Suprapubic skin (tissue), 3 donors: Measurements from ENCODE around the gene TNFRSF19.

ENCODE experiments used
- CTCF ChIP-seq, 2 donors: fragments of 200-600 bp in 1 of 2; fragments of 450-650 bp in 1 of 2; sonication (generic) in 1 of 2; IDR thresholded peaks; one replicate each; pipeline ENCODE4 v1.5.1; 2016 to 2019; ENCODE audit warnings: antibody characterized with exemption in 2 of 2, mild to moderate bottlenecking in 1 of 2, moderate library complexity in 1 of 2
- EP300 ChIP-seq: sonication (generic); formaldehyde crosslinking; IDR thresholded peaks from one replicate; pipeline ENCODE4 v1.6.1; 2017; ENCODE audit warnings: antibody characterized with exemption
- POLR2A ChIP-seq, 2 donors: fragments of 450-650 bp; IDR thresholded peaks; one replicate each; pipeline ENCODE4 v1.6.1; 2017; ENCODE audit warnings: antibody characterized with exemption in 2 of 2, mild to moderate bottlenecking in 2 of 2, moderate library complexity in 2 of 2

DNA sequence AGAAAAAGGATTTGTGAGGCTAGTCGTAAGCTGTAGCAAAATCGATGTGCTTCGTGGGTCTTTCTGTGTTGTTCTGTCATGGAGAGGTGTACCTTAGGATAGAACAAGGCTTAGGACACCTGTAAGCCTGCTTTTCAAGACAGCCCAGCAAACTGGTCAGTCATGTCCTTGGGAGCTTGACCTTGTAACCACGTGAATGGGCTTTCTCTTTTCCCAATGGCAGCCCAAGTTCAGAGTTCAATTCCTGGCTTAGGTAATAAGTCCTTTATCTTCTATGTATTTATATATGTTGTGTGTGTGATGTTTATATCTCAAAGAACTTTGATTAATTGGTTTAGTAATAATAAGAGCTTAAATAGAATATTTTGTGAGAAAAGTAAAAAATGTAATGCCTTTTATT, 112.9 kb downstream of the TNFRSF19 start:
- TF ChIP-seq POLR2A (IDR thresholded peaks at IDR 0.05) (no peak), CTCF (IDR thresholded peaks at IDR 0.05) (no peak), EP300 (no peak)
